Loucy (cell line): ENCODE results near the gene RGS6.

ENCODE experiments used
- H2AFZ ChIP-seq: fragments of 200-600 bp; sonication (generic); 2 replicates; pipeline ENCODE4 v1.6.0; 2016; ENCODE audit warnings: antibody characterized with exemption, mild to moderate bottlenecking, low read length, moderate library complexity
- H3F3A ChIP-seq: fragments of 200-600 bp; 2 replicates; pipeline ENCODE4 v1.6.0; 2016; ENCODE audit warnings: antibody characterized with exemption, low read depth, mild to moderate bottlenecking
- H3K27me3 ChIP-seq: fragments of 200-600 bp; sonication (generic); 2 replicates; pipeline ENCODE4 v1.6.1; 2014; ENCODE audit warnings: low read length, mild to moderate bottlenecking; ENCODE audit not compliant: insufficient read depth, poor library complexity, severe bottlenecking
- H3K36me3 ChIP-seq: fragments of 200-600 bp; sonication (generic); 2 replicates; pipeline ENCODE4 v1.6.1; 2016; ENCODE audit warnings: low read length; ENCODE audit not compliant: insufficient read depth
- H3K4me1 ChIP-seq: fragments of 200-600 bp; sonication (generic); 2 replicates; pipeline ENCODE4 v1.5.1; 2014; ENCODE audit warnings: low read length, mild to moderate bottlenecking; ENCODE audit not compliant: insufficient read depth, poor library complexity, severe bottlenecking
- H3K4me2 ChIP-seq: fragments of 200-600 bp; sonication (generic); 2 replicates; pipeline ENCODE4 v1.6.0; 2014; ENCODE audit warnings: antibody characterized with exemption, low read length, low read depth, mild to moderate bottlenecking; ENCODE audit not compliant: poor library complexity, severe bottlenecking
- H3K4me3 ChIP-seq: fragments of 200-600 bp; sonication (generic); 2 replicates; pipeline ENCODE4 v1.5.1; 2014; ENCODE audit warnings: low read length, mild to moderate bottlenecking, mixed read lengths; ENCODE audit not compliant: poor library complexity, severe bottlenecking
- H3K79me2 ChIP-seq: fragments of 200-600 bp; sonication (generic); 2 replicates; pipeline ENCODE4 v1.6.1; 2014; ENCODE audit warnings: low read length; ENCODE audit not compliant: insufficient read depth
- H3K9ac ChIP-seq: fragments of 200-600 bp; sonication (generic); 2 replicates; pipeline ENCODE4 v1.6.0; 2014; ENCODE audit warnings: mild to moderate bottlenecking, low read depth, low read length, moderate library complexity; ENCODE audit not compliant: poor library complexity, severe bottlenecking
- H3K9me2 ChIP-seq: fragments of 200-600 bp; sonication (generic); replicated peaks from 2 replicates; pipeline ENCODE4 v1.6.1; 2016; ENCODE audit warnings: low read depth, low read length, mixed read lengths
- H3K9me3 ChIP-seq: fragments of 200-600 bp; sonication (generic); 2 replicates; pipeline ENCODE4 v1.6.1; 2014; ENCODE audit warnings: mild to moderate bottlenecking, antibody characterized with exemption, low read length, low read depth; ENCODE audit not compliant: insufficient read depth
- H4K20me1 ChIP-seq: fragments of 200-600 bp; sonication (generic); 2 replicates; pipeline ENCODE4 v1.6.0; 2014; ENCODE audit warnings: antibody characterized with exemption, low read length, mild to moderate bottlenecking; ENCODE audit not compliant: insufficient read depth, poor library complexity, severe bottlenecking
- EZH2phosphoT487 ChIP-seq: fragments of 200-600 bp; IDR thresholded peaks from 2 replicates; pipeline ENCODE4 v1.6.1; 2018; ENCODE audit warnings: antibody characterized with exemption, mild to moderate bottlenecking, moderate library complexity, borderline replicate concordance
- TF ChIP-seq, protein P1 (sequence below): fragments of 200-600 bp; sonication (generic); conservative IDR thresholded peaks from 2 replicates; pipeline ENCODE4 v1.5.1; 2014; ENCODE audit warnings: mild to moderate bottlenecking, antibody characterized with exemption, low read length

RGS6 gene

DNA sequence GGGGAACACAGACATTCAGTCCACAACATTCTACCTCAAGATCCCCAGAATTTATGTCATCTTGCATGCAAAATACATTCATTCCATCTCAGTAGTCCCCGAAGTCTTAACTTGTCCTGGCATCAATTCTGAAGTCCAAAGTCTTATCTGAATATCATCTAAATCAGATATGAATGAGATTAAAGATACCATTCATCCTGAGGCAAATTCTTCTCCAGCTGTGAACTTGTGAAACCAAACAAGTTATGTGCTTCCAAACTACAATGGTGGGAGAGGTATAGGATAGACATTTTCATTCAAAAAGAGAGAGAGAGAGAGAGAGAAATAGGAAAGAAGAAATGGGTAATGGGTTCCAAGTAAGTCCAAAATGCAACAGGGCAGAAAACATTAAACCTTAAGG, 571.0 kb downstream of the RGS6 start:
- Histone ChIP-seq H2AFZ (no peak overlapping the region), H3K9me2 (no peaks in the 10 kb centered on the region), H3K4me1 (no peaks in the 10 kb centered on the region), H3K9ac (no peak overlapping the region), H3K36me3 (no peaks in the 10 kb centered on the region), H3K4me2 (no peak overlapping the region), H3K4me3 (no peak overlapping the region), H3F3A (no peaks in the 10 kb centered on the region), H4K20me1 (no peaks in the 10 kb centered on the region), H3K27me3 (no peaks in the 10 kb centered on the region), H3K79me2 (no peaks in the 10 kb centered on the region), H3K9me3 (no peaks in the 10 kb centered on the region)
- no peak for TF ChIP-seq EZH2phosphoT487
- TF ChIP-seq, protein P1, sequence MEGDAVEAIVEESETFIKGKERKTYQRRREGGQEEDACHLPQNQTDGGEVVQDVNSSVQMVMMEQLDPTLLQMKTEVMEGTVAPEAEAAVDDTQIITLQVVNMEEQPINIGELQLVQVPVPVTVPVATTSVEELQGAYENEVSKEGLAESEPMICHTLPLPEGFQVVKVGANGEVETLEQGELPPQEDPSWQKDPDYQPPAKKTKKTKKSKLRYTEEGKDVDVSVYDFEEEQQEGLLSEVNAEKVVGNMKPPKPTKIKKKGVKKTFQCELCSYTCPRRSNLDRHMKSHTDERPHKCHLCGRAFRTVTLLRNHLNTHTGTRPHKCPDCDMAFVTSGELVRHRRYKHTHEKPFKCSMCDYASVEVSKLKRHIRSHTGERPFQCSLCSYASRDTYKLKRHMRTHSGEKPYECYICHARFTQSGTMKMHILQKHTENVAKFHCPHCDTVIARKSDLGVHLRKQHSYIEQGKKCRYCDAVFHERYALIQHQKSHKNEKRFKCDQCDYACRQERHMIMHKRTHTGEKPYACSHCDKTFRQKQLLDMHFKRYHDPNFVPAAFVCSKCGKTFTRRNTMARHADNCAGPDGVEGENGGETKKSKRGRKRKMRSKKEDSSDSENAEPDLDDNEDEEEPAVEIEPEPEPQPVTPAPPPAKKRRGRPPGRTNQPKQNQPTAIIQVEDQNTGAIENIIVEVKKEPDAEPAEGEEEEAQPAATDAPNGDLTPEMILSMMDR = no peak

DNA sequence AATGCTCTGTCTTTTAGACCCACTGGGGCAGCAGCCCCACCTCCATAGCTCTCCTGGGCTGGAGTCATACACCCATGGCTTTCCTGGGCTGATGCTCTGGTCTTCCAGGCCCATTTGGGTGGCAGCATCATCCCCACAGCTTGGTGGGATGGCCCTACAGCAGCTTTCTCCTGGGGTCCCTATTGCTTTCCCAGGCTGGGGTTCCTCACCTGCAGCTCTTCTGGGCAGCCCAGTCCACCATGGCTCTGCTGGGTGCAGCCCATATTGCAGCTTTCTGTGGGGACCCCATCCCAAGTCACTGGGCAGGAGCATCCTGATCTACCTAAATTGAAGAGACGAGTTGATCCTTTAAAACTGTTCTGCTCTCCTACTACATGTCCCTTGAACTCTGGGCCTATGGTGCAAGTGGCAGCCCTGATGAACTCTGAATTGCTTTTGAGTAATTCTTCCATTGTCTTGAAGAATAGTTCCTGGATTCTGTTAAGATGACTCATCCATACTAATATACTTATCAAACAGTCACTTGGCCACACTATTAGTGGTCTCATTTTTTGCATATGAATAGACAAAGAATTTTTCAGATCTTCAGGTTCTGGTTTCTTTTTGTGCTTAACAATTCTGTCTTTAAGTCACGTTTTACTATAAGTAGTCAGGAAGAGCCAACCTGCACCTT, 571.6 kb downstream of the RGS6 start:
- H3K9me2 ChIP-seq = no peaks in the 10 kb centered on the region
- no peaks in the 10 kb centered on the region for H3K79me2 ChIP-seq
- no peak overlapping the region for H2AFZ ChIP-seq
- no peaks in the 10 kb centered on the region for H3K9me3 ChIP-seq
- H3K4me3 ChIP-seq = no peak overlapping the region
- H3F3A ChIP-seq = no peaks in the 10 kb centered on the region
- H3K27me3 ChIP-seq = no peaks in the 10 kb centered on the region
- TF ChIP-seq, protein P1 = no peak
- TF ChIP-seq EZH2phosphoT487 = no peak
- H3K9ac ChIP-seq = no peak overlapping the region
- no peaks in the 10 kb centered on the region for H4K20me1 ChIP-seq
- no peaks in the 10 kb centered on the region for H3K36me3 ChIP-seq
- no peak overlapping the region for H3K4me2 ChIP-seq
- no peaks in the 10 kb centered on the region for H3K4me1 ChIP-seq

DNA sequence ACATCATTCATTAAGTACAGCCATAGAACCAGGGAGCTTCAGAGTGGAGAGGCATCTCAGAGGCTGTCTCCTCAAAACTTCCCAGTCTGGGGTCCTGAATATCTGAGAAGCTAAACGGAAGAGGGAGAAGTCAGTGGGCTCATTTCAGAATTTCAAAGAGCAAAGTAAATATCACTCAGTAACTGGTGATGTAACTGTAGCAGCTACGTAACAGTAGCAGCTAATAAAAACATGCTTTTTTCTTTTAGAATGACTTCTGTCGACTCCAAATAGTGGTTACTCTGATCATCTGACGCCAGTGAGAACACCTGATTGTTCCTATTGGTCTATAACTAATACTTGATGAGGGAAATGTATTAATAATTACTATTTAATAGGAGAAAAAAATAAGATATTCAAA, 578.3 kb downstream of the RGS6 start:
- Histone ChIP-seq H2AFZ (no peak overlapping the region), H3K9me3 (no peaks in the 10 kb centered on the region), H3K9ac (no peak overlapping the region), H3K9me2 (no peaks in the 10 kb centered on the region), H3K79me2 (no peaks in the 10 kb centered on the region), H3K27me3 (no peaks in the 10 kb centered on the region), H3K36me3 (no peaks in the 10 kb centered on the region), H4K20me1 (no peaks in the 10 kb centered on the region), H3K4me2 (no peak overlapping the region), H3K4me1 (no peaks in the 10 kb centered on the region), H3K4me3 (no peak overlapping the region), H3F3A (no peaks in the 10 kb centered on the region)
- TF ChIP-seq, protein P1 = no peak
- TF ChIP-seq EZH2phosphoT487 = no peak
